Upper lobe of left lung (tissue), 4 donors: ENCODE measurements around the gene CENPF.

Experiments
- EP300 ChIP-seq, 4 donors: sonication (generic); formaldehyde crosslinking; IDR thresholded peaks; one replicate each; pipeline ENCODE4 v1.5.1; 2017; ENCODE audit warnings: antibody characterized with exemption in 4 of 4, control low read depth in 2 of 4
- POLR2A ChIP-seq, 4 donors: fragments of 450-650 bp; IDR thresholded peaks; one replicate each; pipeline ENCODE4 v1.5.1; 2016 to 2017; ENCODE audit warnings: antibody characterized with exemption in 4 of 4, mild to moderate bottlenecking in 2 of 4
- POLR2AphosphoS5 ChIP-seq, 2 donors: sonication (generic); formaldehyde crosslinking; IDR thresholded peaks; one replicate each; pipeline ENCODE4 v1.5.1; 2017; ENCODE audit warnings: antibody characterized with exemption in 2 of 2
- TF ChIP-seq, protein P1 (sequence below), 6 experiments: fragments of 450-650 bp in 4 of 6; fragments of 200-600 bp in 2 of 6; sonication (generic) in 2 of 6; IDR thresholded peaks; one replicate each; pipeline ENCODE4 v1.5.1; 2016 to 2019; ENCODE audit warnings: antibody characterized with exemption in 6 of 6

- TF ChIP-seq, protein P1, sequence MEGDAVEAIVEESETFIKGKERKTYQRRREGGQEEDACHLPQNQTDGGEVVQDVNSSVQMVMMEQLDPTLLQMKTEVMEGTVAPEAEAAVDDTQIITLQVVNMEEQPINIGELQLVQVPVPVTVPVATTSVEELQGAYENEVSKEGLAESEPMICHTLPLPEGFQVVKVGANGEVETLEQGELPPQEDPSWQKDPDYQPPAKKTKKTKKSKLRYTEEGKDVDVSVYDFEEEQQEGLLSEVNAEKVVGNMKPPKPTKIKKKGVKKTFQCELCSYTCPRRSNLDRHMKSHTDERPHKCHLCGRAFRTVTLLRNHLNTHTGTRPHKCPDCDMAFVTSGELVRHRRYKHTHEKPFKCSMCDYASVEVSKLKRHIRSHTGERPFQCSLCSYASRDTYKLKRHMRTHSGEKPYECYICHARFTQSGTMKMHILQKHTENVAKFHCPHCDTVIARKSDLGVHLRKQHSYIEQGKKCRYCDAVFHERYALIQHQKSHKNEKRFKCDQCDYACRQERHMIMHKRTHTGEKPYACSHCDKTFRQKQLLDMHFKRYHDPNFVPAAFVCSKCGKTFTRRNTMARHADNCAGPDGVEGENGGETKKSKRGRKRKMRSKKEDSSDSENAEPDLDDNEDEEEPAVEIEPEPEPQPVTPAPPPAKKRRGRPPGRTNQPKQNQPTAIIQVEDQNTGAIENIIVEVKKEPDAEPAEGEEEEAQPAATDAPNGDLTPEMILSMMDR (IDR thresholded peaks at IDR 0.05) = no peak
- no peak for TF ChIP-seq EP300 (IDR thresholded peaks at IDR 0.05)
- no peak for TF ChIP-seq POLR2A (IDR thresholded peaks at IDR 0.05)
- no peak for TF ChIP-seq POLR2AphosphoS5 (IDR thresholded peaks at IDR 0.05)
These were observed 62.7 kb downstream of the CENPF start for GRCh38 chr1:214665606-214666110.
